Measurements from ENCODE around the gene EN1.

The EN1 gene

DNA sequence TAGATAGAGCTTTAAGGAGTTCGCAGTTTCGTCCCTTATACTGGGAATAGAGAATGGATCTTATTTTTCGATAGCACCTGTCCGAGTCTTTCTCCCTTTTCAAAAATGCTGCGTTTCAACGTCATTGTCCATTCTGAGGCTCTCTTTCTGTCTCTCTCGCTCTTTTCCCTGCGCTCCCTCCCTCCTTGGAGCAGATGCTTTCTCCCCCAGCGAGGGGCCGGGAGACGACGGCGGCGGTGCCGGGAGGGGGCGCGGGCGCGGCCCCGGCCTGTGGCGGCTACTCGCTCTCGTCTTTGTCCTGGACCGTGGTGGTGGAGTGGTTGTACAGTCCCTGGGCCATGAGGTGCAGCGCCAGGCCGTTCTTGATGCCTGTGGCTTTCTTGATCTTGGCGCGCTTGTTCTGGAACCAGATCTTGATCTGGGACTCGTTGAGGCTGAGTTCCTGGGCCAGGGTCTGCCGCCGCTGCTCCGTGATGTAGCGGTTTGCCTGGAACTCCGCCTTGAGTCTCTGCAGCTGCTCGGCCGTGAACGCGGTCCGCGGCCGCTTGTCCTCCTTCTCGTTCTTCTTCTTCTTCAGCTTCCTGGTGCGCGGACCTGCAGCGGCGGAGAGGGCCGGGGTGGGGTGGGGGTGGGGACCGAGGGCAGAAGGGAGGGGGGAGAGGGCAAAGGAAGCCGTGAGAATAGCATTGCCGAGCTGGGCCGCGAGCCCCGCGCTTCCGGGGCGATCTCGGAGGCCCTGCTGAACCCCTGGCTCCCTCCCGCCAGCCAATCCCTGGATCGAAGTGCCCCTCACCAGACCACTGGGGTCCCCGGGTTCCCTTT, 4.6 kb downstream of the EN1 start:
- DNase-seq (ENCODE audit: low spot score) = no peak

- no peak for DNase-seq (ENCODE audit: low spot score)
Observed at GRCh38 chr2:118841828-118842461, 5.5 kb downstream of the EN1 start.

DNA sequence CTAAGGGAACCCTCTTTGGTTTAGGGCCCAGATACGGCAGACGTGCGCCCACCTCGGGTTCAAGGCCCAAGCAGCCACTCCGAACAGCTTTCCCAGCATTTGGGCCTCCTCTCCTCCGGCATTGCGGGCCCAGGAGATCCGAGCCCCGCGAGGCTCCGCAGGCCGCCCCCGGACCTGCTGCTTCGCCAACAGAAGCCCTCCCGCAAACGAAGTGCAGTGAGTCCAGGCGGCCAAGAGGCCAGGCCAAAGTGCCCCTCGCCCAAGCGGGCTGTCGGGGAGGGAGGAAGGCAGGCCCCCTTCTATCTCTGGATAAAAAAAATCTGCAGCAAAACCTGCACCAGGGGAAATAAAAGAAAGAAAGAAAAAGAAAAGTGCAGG, 6.0 kb downstream of the EN1 start:
- DNase-seq (ENCODE audit: low spot score) = no peak

- DNase-seq (ENCODE audit: low spot score) = no peak
Observed at GRCh38 chr2:118838741-118839455, 8.6 kb downstream of the EN1 start.

GRCh38 chr2:118837621-118838020, 9.8 kb downstream of the EN1 start:
- DNase-seq (ENCODE audit: low spot score) = peak; percentile 42

DNA sequence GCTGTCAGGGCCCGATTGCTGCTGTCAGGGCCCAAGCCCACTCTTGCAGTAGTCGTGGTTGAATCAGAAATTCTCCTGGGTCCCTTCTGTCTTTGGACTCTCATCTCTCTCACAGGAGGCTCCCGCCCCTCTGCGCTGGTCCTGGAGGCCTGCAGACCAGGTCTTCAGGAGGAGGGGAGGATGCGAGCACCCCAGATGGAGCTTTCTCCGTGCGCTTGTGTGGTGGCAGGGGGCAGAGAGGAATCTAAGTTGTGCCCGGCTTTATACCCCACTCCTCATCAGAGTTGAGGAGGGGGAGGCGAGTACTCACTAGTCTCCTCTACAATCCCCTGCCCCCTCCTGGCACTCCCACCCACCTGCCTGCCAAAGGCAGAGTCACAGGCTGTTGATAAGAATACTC, 10.4 kb downstream of the EN1 start:
- DNase-seq (ENCODE audit: low spot score) = peak; percentile 49

DNA sequence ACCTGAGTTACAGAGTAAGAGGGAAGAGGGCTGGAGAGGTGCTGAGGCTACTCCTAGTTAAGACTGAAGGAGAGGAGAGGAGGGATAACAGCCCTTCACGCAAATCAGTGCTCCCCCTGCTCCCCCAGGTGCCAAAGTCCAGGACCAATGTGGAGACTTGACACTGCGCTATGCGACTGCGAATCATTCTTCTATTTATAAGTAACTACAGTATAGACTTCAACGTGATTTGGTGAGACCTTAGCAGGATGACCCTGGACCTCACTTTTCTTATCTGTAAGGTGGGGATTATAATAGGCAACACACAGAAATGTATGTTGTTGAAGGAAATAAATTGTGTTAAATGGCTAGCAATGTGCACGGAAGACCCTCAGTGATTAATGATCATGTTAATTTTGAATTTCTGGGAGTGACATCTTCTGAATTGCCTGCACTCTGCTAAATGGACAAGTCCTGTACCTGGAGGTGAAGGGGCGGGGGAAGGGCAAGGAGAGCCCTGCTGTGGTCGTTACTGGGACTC, 11.0 kb downstream of the EN1 start:
- DNase-seq (ENCODE audit: low spot score) = no peak

DNA sequence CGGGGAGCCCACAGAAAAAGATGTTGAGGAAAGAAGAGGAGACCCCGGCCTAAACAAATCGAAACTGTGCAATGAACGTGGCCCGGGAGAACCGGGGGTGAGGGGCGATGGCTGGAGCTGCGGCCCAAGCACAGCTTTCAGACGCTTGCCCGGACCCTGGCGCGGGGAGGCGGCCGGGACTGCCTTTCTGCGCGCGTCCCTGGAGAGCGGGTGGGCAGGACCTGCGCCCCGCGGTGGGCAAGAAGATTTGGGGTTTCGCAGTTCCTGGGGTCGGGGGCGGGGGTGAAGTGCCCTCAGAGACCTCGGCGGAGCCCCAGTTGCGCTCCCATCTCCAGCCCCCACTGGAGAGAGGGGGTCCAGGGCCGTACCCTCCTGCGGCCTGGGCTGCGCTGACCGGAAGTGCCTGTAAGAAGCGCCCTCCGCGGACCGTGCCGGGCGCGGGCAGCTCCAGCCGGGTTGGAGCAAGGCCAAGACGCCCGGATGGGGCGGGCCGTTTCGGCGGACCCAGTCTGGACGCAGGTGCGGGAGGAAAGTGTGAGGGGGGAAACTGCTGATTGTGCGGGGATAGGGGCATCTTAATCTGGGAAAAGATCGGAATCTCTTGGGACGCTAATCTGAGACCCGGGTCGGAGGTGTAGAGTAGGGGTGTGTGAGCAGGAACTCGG, 11.6 kb downstream of the EN1 start:
- DNase-seq (ENCODE audit: low spot score) = peak; percentile 63

GRCh38 chr2:118834901-118835745, 12.3 kb downstream of the EN1 start:
- peak; percentile 67 for DNase-seq (ENCODE audit: low spot score)

DNA sequence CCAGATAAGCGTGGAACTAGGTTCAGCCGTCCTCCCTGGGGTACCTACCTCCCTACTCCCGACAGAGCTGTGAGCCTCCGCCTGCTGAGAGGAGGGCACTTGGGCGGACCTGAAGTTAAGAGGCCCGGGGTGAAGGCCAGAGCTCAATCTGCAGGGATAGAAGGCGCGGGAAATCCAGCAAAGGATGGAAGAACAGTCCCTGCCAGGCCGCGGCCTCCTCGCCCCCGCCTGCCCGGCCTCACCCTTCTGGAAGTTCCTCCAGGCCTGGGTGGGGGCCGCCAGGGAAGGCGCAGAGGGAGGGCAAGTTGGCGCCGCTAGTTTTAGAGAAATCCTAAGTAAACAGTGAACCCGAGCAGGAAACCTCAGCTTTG, 13.0 kb downstream of the EN1 start:
- peak; percentile 58 for DNase-seq (ENCODE audit: low spot score)

DNA sequence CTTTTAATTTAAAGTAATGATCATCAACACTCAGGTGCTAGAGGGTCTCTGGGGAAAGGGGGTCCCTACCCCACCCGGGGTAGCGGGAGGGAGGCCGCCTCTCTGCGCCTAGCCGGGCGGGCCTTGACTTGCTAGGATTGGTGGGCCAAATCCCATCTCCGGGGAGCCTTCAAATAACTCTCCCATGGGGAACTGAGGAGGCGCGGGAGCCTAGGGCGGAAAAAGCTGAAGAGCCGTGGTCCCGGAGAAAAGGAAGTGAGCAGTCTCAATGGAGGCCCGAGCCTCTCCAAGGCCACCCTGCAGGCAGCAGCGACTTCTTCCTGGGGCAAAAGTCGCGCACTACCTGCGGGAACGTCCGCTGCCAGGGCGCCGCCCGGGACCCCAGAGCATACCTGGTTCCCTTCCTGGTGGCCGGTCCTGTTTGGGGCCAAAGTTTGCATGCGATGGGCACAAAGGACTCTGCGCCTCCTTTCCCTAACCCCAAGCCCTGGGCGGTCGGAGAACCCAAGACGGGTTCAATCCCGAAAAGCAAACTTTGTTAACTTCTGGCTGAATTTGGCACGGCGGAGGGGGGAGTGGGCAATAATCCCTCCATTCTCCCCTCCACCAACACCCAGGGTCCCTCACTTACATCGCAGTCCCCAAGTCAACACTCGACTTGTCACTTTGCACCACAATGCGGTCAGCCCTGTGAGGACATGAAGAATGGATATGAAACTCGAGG, 13.6 kb downstream of the EN1 start:
- peak; percentile 46 for DNase-seq (ENCODE audit: low spot score)

DNA sequence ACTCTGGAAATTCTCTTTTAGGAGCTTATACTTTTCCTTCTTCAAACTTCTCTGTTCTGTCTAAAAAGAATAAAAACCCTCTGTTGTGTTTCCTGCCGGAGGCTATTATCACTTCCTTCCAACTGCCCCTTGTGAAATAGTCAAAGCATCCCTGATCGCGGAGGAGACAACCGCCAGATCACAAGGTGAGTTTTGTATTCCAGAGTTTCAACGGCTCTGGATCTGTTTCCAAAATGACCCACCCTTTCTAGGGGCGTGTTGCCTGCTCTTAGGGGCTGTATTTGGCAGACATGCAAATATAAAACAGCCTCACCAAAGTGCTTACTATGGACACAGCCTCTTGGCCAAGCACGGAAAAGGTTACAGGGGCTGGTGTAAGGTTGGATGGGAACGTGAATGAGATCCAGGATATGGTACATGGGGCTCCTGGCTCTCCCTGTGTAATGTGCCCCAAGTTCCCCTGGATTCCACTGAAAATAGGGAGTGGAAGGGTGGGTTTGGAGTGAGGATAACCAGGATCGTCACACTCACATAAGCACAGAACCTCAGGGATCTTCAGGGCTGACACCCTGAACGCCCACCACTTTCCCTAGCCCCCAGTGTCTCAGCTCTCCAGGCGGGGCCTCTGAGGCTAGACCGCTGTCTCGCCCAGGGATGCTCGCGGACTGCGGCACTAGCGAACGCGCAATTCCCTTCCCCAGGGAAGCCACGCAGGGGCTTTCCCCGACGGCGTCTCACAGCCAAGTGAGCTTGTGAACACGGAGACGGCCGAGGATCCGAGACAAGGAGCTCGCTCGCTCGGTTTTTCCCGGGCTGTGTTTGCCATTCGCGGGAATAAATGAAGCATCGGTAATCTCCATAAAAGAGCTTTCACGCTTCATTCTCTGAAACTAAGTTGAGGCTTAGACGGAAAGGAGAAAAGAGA, 14.4 kb downstream of the EN1 start:
- DNase-seq (ENCODE audit: low spot score) = peak; percentile 68

DNA sequence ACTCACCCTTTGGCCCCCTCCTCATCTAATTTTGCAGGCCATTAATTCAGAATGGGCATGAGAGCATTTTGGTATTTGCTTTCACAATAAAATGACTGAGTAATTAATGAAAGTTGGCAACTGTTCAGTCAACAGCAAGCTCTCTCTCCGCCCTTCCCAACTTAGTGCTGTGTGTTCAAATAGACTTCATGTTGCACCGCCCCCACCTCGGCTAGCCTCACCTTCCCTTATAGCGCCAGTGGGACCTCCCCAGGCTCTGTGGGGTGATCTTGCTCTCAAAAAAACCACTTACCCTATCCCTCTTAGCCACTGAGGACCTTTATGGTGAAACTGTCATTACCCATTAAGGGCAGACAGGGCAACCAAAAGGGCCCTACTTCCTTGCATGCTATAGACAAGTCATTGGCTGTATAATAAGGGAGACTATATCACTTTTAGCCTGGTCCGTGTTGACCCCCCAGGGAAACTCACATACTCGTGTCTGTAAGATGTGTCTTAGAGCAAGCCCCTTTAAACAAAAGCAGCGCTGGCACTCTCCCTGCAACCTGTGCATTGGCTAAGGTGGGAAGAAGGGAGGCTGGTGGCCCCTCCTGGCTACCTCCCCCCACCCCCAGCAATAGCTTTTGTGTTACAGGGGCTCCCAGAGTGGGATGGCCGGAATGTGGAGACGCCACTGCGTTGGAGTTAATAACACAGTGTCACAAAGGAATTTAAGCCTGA, 15.2 kb downstream of the EN1 start:
- peak; percentile 41 for DNase-seq (ENCODE audit: low spot score)

DNA sequence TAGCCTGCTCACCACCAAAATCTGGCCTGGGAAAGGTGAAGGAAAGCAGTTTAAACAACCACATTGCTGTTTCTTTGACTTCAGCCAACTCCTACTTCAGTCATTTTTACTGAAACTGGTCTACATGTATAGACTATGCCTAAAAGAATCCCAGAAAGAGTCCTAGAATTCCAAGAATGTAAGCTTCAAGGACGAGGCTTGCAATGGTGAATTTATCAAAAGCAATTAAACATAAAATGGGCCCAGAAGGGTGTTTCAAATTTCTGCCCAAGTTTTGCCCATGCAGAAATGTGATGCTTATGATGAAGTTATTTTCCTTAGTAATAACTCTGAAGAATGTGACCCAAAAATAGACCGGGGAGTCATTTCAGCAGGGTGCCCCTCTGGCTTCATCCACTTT, 16.6 kb downstream of the EN1 start:
- peak; percentile 4 for DNase-seq (ENCODE audit: low spot score)

DNA sequence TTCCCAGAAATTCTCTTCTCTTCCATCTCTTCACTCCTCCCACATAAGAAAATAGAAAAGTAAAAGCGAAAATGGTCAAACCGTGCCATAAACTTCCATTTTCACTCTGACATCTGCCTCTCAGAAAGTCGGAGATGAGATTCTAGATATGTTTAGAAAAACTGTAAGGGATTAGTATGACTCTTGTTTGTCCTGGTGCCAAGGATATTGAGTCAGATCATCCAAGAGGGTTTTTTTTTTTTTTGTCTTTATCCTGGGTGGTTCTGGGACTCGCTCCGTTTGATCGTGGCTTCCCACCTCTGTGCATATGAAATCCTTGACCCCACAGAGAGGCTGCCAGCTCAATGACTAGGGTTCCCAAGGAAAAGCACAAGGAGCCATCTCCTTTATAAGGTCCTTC, 17.3 kb downstream of the EN1 start:
- DNase-seq (ENCODE audit: low spot score) = peak; percentile 17

DNA sequence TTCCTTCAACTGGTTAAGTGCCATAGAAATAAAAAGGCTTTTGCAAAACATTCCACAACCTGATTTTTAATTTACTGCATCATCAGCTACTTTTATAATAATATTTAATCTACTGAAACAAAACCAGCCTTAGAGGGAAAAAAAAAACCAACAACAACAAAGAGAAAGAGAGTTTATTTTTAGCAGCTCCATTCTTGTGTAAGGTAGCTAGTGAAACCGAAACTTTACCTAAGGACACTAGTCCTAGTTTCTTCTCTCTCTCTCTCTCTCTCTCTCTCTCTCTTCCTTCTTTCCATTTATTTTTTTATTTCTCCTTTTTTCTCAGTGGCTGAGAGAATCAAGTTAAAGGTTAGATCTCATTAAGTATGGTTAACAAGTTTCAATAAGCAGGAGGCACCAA, 21.4 kb downstream of the EN1 start:
- no peak for DNase-seq (ENCODE audit: low spot score)

DNA sequence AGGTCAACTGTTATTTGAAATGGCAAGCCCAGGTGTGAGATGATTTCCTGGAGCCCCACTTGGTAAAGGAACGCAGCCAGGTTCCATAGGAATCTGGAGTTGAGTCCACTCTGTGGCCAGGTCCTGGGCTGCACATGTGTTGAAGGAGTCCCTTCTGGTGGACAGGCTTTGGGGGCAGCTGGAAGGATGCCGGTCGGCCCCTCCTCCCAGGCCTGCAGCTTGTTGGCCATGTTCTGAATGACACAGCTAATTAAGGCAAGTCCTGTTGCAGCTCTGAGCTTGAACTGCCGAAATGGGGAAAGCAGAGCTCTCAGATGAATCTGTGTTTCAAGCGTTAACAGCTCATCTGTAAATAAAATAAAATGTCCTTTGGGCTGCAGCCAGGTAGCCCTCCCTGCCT, 23.8 kb downstream of the EN1 start:
- no peak for DNase-seq (ENCODE audit: low spot score)

DNA sequence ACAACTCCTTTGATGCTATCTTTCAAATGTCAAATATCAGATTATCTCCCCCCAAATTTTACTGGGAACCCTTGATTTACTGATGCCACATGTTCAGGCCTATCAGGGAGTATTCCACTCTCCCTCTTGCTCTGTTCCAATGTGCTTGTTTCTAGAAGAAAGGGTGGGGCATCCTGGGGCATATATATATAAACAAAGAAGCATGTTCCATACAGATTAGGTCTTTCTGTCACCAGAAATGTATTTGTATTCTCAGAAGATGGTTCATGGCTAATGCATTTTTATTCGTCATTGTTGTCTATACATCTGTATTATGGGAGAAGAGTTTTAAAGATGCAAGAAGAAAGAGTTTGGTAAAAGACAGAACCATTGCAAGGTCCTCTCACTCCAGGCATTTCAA, 24.9 kb downstream of the EN1 start:
- DNase-seq (ENCODE audit: low spot score) = no peak

DNA sequence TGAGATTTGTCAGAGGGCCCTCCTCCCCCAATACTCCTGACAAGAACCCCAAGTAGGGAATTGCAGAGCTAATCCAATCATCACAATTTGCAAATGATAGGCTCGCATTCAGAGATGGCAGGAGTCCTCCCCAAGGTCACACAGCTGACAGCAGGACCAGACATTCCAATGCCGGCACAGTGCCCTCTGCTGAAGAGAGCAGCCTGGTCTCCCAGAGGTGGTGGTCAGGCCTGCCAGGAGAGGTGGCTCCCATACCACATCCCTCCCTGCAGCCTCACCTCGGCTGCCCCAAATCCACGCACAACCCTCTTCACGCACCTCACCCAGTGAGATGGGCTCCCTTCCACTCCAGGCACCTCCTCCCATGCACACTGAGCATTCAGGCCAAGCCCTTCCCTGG, 25.4 kb downstream of the EN1 start:
- no peak for DNase-seq (ENCODE audit: low spot score)
